ENCODE results near the gene PUM2. TPM values are rescaled to one million over a fixed set of nuclear protein-coding genes. Genes with fewer than 3 reads are reported as not detected.

PUM2 gene
- total RNA-seq, 2 donors from 2014 or later, result 69.2 to 81.8 TPM

- DNase-seq (ENCODE audit: low spot score), result no peak
- intact Hi-C loops (cut with DNase I), result no loop called here
These were observed 137.7 kb downstream of the PUM2 start for GRCh38 chr2:20212871-20213503.

GRCh38 chr2:20212459-20212870 lies 138.2 kb downstream of the PUM2 start:
- intact Hi-C loops (cut with DNase I), result no loop called here
- DNase-seq (ENCODE audit: low spot score), result no peak

GRCh38 chr2:20211860-20212458 lies 138.7 kb downstream of the PUM2 start:
- DNase-seq (ENCODE audit: low spot score), result no peak
- intact Hi-C loops (cut with DNase I), result no loop called here

- no peak for DNase-seq (ENCODE audit: low spot score)
- intact Hi-C loops (cut with DNase I), result no loop called here
These were observed 139.2 kb downstream of the PUM2 start for GRCh38 chr2:20211420-20211819.

GRCh38 chr2:20210462-20210861 lies 140.2 kb downstream of the PUM2 start:
- intact Hi-C loops (cut with DNase I), result no loop called here

GRCh38 chr2:20209373-20210109 lies 141.1 kb downstream of the PUM2 start:
- no peak for DNase-seq (ENCODE audit: low spot score)
- intact Hi-C loops (cut with DNase I), result no loop called here

More at GRCh38 chr2:20210462-20210861, 140.2 kb downstream of the PUM2 start:
- DNase-seq (ENCODE audit: low spot score), result no peak

- intact Hi-C loops (cut with DNase I), result no loop called here
- no peak for DNase-seq (ENCODE audit: low spot score)
These were observed 142.2 kb downstream of the PUM2 start for GRCh38 chr2:20208476-20208859.

- no peak for DNase-seq (ENCODE audit: low spot score)
These were observed 143.6 kb downstream of the PUM2 start for GRCh38 chr2:20207051-20207450.

GRCh38 chr2:20205915-20206524 lies 144.6 kb downstream of the PUM2 start:
- no peak for DNase-seq (ENCODE audit: low spot score)
- intact Hi-C loops (cut with DNase I), result no loop called here

More at GRCh38 chr2:20207051-20207450, 143.6 kb downstream of the PUM2 start:
- intact Hi-C loops (cut with DNase I), result no loop called here

- DNase-seq (ENCODE audit: low spot score), result no peak
- intact Hi-C loops (cut with DNase I), result no loop called here
These were observed 145.6 kb downstream of the PUM2 start for GRCh38 chr2:20205069-20205468.

- intact Hi-C loops (cut with DNase I), result no loop called here
- DNase-seq (ENCODE audit: low spot score), result no peak
These were observed 147.0 kb downstream of the PUM2 start for GRCh38 chr2:20203521-20204225.

GRCh38 chr2:20203072-20203471 lies 147.6 kb downstream of the PUM2 start:
- intact Hi-C loops (cut with DNase I), result no loop called here

GRCh38 chr2:20201671-20202070 lies 149.0 kb downstream of the PUM2 start:
- intact Hi-C loops (cut with DNase I), result no loop called here
- no peak for DNase-seq (ENCODE audit: low spot score)

More at GRCh38 chr2:20203072-20203471, 147.6 kb downstream of the PUM2 start:
- no peak for DNase-seq (ENCODE audit: low spot score)

- intact Hi-C loops (cut with DNase I), result no loop called here
These were observed 149.7 kb downstream of the PUM2 start for GRCh38 chr2:20200697-20201555.

GRCh38 chr2:20199633-20200270 lies 150.9 kb downstream of the PUM2 start:
- intact Hi-C loops (cut with DNase I), result no loop called here
- no peak for DNase-seq (ENCODE audit: low spot score)

More at GRCh38 chr2:20200697-20201555, 149.7 kb downstream of the PUM2 start:
- no peak for DNase-seq (ENCODE audit: low spot score)

GRCh38 chr2:20198796-20199632 lies 151.6 kb downstream of the PUM2 start:
- intact Hi-C loops (cut with DNase I), result no loop called here
- DNase-seq (ENCODE audit: low spot score), result no peak

All from posterior vena cava (tissue), 2 donors.